AG09309 (cell line): ENCODE data around the gene AKAP8.

ENCODE experiments used
- DNase-seq: peaks from one replicate; pipeline ENCODE4 v3.0.0-alpha.2; 2010; ENCODE audit warnings: low read depth
- H3K4me3 ChIP-seq: 2 replicates; pipeline ENCODE4 v1.5.1; 2011; ENCODE audit warnings: mild to moderate bottlenecking, low read depth, low read length, moderate library complexity; ENCODE audit not compliant: control insufficient read depth
- CTCF ChIP-seq: IDR thresholded peaks from 2 replicates; pipeline ENCODE4 v1.5.1; 2011; ENCODE audit warnings: mild to moderate bottlenecking, low read depth, low read length, inconsistent platforms; ENCODE audit not compliant: insufficient read depth, control insufficient read depth; ENCODE audit errors: missing control alignments

AKAP8 gene

GRCh38 chr19:15390814-15391213 lies 11.2 kb upstream of the AKAP8 start:
- no peak for TF ChIP-seq CTCF
- DNase-seq, result no peak
- H3K4me3 ChIP-seq, result no peak overlapping the region

GRCh38 chr19:15381864-15382263 lies 2.3 kb upstream of the AKAP8 start:
- no peak for TF ChIP-seq CTCF
- H3K4me3 ChIP-seq, result no peak overlapping the region
- DNase-seq, result no peak

GRCh38 chr19:15381429-15381828 lies 1.8 kb upstream of the AKAP8 start:
- no peak overlapping the region for H3K4me3 ChIP-seq
- no peak for DNase-seq
- no peak for TF ChIP-seq CTCF

GRCh38 chr19:15379999-15380647 lies 536 bp upstream of the AKAP8 start:
- H3K4me3 ChIP-seq, result peak overlapping the region; percentile 51
- no peak for DNase-seq
- TF ChIP-seq CTCF, result no peak

- no peak for DNase-seq
- H3K4me3 ChIP-seq, result peak overlapping the region; percentile 97
- no peak for TF ChIP-seq CTCF
These were observed 979 bp downstream of the AKAP8 start for GRCh38 chr19:15378534-15379082.

- no peak for DNase-seq
- H3K4me3 ChIP-seq, result no peak overlapping the region
- no peak for TF ChIP-seq CTCF
These were observed 4.7 kb downstream of the AKAP8 start for GRCh38 chr19:15374796-15375440.
